ENCODE data around the gene TTBK1.
"Not testable (repeated sequence)": the region's sequence is repeated elsewhere in the genome, so short reads cannot be mapped to it uniquely, and the experiment has no call there.

The TTBK1 gene

GRCh38 chr6:43299338-43300293 lies 56.3 kb downstream of the TTBK1 start:
- TF ChIP-seq GABPA (IDR thresholded peaks at IDR 0.05; ENCODE audit: low read depth) = no peak
- no peak for TF ChIP-seq CTCF (IDR thresholded peaks at IDR 0.05; ENCODE audit: insufficient read depth, low read length)
- no peak for TF ChIP-seq REST (IDR thresholded peaks at IDR 0.05; ENCODE audit: insufficient replicate concordance, low read depth)
- no peak for TF ChIP-seq POLR2AphosphoS5 (IDR thresholded peaks at IDR 0.05; ENCODE audit: low read depth)
- no peak for TF ChIP-seq SPI1 (IDR thresholded peaks at IDR 0.05; ENCODE audit: borderline replicate concordance, low read depth)
- DNase-seq (ENCODE audit: low read depth in 1 of 2, low spot score in 1 of 2) = no peak
- Histone ChIP-seq H3K27me3 (ENCODE audit: insufficient read depth, poor library complexity, severe bottlenecking) (peaks cover 10% of the 10 kb centered on the region), H3K27ac (replicated peaks) (no peak overlapping the region), H3K4me3 (replicated peaks; ENCODE audit: insufficient read depth, low read length) (no peak overlapping the region)

- Histone ChIP-seq H3K27me3 (ENCODE audit: insufficient read depth, poor library complexity, severe bottlenecking) (peaks cover 10% of the 10 kb centered on the region), H3K4me3 (replicated peaks; ENCODE audit: insufficient read depth, low read length) (no peak overlapping the region), H3K27ac (replicated peaks) (no peak overlapping the region)
- DNase-seq (ENCODE audit: low read depth in 1 of 2, low spot score in 1 of 2) = no peak
- no peak for TF ChIP-seq SPI1 (IDR thresholded peaks at IDR 0.05; ENCODE audit: borderline replicate concordance, low read depth)
- TF ChIP-seq CTCF (IDR thresholded peaks at IDR 0.05; ENCODE audit: insufficient read depth, low read length) = no peak
- TF ChIP-seq REST (IDR thresholded peaks at IDR 0.05; ENCODE audit: insufficient replicate concordance, low read depth) = no peak
- TF ChIP-seq GABPA (IDR thresholded peaks at IDR 0.05; ENCODE audit: low read depth) = no peak
- TF ChIP-seq POLR2AphosphoS5 (IDR thresholded peaks at IDR 0.05; ENCODE audit: low read depth) = no peak
Measured at GRCh38 chr6:43301081-43301870, 58.0 kb downstream of the TTBK1 start.

GRCh38 chr6:43302126-43302525 lies 58.8 kb downstream of the TTBK1 start:
- Histone ChIP-seq H3K4me3 (replicated peaks; ENCODE audit: insufficient read depth, low read length) (no peak overlapping the region), H3K27ac (replicated peaks) (no peak overlapping the region), H3K27me3 (ENCODE audit: insufficient read depth, poor library complexity, severe bottlenecking) (peaks cover 10% of the 10 kb centered on the region)
- no peak for DNase-seq (ENCODE audit: low read depth in 1 of 2, low spot score in 1 of 2)
- TF ChIP-seq SPI1 (IDR thresholded peaks at IDR 0.05; ENCODE audit: borderline replicate concordance, low read depth) (no peak), CTCF (IDR thresholded peaks at IDR 0.05; ENCODE audit: insufficient read depth, low read length) (no peak), GABPA (IDR thresholded peaks at IDR 0.05; ENCODE audit: low read depth) (no peak), POLR2AphosphoS5 (IDR thresholded peaks at IDR 0.05; ENCODE audit: low read depth) (no peak), REST (IDR thresholded peaks at IDR 0.05; ENCODE audit: insufficient replicate concordance, low read depth) (no peak)

- not testable (repeated sequence) for H3K27ac ChIP-seq (replicated peaks); DNase-seq (ENCODE audit: low read depth in 1 of 2, low spot score in 1 of 2); H3K27me3 ChIP-seq (ENCODE audit: insufficient read depth, poor library complexity, severe bottlenecking); H3K4me3 ChIP-seq (replicated peaks; ENCODE audit: insufficient read depth, low read length)
Measured at GRCh38 chr6:43303006-43303405, 59.7 kb downstream of the TTBK1 start.
